HepG2 (cell line): ENCODE measurements around the gene VTN. TPM values are rescaled to one million over a fixed set of nuclear protein-coding genes. Genes with fewer than 3 reads are reported as not detected.

Experiments used
- DPF2 ChIP-seq: sonication (generic); formaldehyde crosslinking; IDR thresholded peaks from 2 replicates; pipeline ENCODE4 v1.4.0; 2020; ENCODE audit warnings: mild to moderate bottlenecking, low read depth, missing genetic modification reagents, borderline replicate concordance
- ELF3 ChIP-seq: IDR thresholded peaks from 2 replicates; pipeline ENCODE4 v1.6.1; 2016; ENCODE audit warnings: missing genetic modification reagents, missing compliant biosample characterization
- KDM1A ChIP-seq: IDR thresholded peaks from 2 replicates; pipeline ENCODE4 v1.6.1; 2016; ENCODE audit warnings: missing compliant biosample characterization
- MEF2D ChIP-seq: sonication (generic); formaldehyde crosslinking; IDR thresholded peaks from 2 replicates; pipeline ENCODE4 v1.5.1; 2020; ENCODE audit warnings: mild to moderate bottlenecking, missing genetic modification reagents
- POLR2G ChIP-seq: fragments of 200-400 bp; formaldehyde crosslinking; IDR thresholded peaks from 2 replicates; pipeline ENCODE4 v1.6.1; 2018; ENCODE audit warnings: mild to moderate bottlenecking, low read depth, low read length, moderate library complexity
- SETDB1 ChIP-seq: sonication (generic); formaldehyde crosslinking; IDR thresholded peaks from 2 replicates; pipeline ENCODE4 v1.5.1; 2020; ENCODE audit warnings: missing genetic modification reagents, mild to moderate bottlenecking, borderline replicate concordance
- SIX4 ChIP-seq: sonication (generic); formaldehyde crosslinking; IDR thresholded peaks from 2 replicates; pipeline ENCODE4 v1.4.0; 2020; ENCODE audit warnings: missing genetic modification reagents
- SP5 ChIP-seq: IDR thresholded peaks from 2 replicates; pipeline ENCODE4 v1.6.1; 2016; ENCODE audit warnings: low read depth, borderline replicate concordance
- ZBTB42 ChIP-seq: sonication (generic); formaldehyde crosslinking; IDR thresholded peaks from 2 replicates; pipeline ENCODE4 v1.5.0; 2020; ENCODE audit warnings: mild to moderate bottlenecking, missing genetic modification reagents
- ZNF263 ChIP-seq: sonication (generic); formaldehyde crosslinking; IDR thresholded peaks from 2 replicates; pipeline ENCODE4 v1.4.0; 2020; ENCODE audit warnings: missing genetic modification reagents
- ZNF598 ChIP-seq: sonication (generic); formaldehyde crosslinking; IDR thresholded peaks from 2 replicates; pipeline ENCODE4 v1.5.1; 2020; ENCODE audit warnings: mild to moderate bottlenecking, missing genetic modification reagents, borderline replicate concordance
- ZNF773 ChIP-seq: sonication (generic); formaldehyde crosslinking; IDR thresholded peaks from 2 replicates; pipeline ENCODE4 v1.4.0; 2020; ENCODE audit warnings: missing genetic modification reagents, borderline replicate concordance
- ZSCAN31 ChIP-seq: sonication (generic); formaldehyde crosslinking; IDR thresholded peaks from 2 replicates; pipeline ENCODE4 v1.5.0; 2020; ENCODE audit warnings: low read depth, mild to moderate bottlenecking, missing genetic modification reagents
- ZSCAN5A ChIP-seq: sonication (generic); formaldehyde crosslinking; IDR thresholded peaks from 2 replicates; pipeline ENCODE4 v1.8.0; 2022; ENCODE audit warnings: mild to moderate bottlenecking, missing genetic modification reagents, borderline replicate concordance
- polyA plus RNA-seq, 8 experiments: library from polyadenylated mRNA; depleted of rRNA in 3 of 8; stranded (reverse) in 7 of 8; unstranded in 1 of 8; fragments of >200 nt; fragmentation: Illumina TruSeq in 4 of 8; extraction: Trizol in 4 of 8; gene quantifications; 2 replicates each; pipeline versions ENCODE4 v1.2.1 to v1.2.3, GENCODE V29; 2011 to 2016; ENCODE audit warnings: low read depth in 4 of 8, missing spikeins in 1 of 8, mixed read lengths in 1 of 8; ENCODE audit not compliant: insufficient read depth in 1 of 8
- total RNA-seq, 5 experiments: library from RNA; depleted of rRNA; stranded (reverse); fragments of >200 nt; fragmentation: Illumina TruSeq; extraction: Trizol; gene quantifications; 2 replicates each; pipeline ENCODE4 v1.2.3, GENCODE V29; 2016; ENCODE audit warnings: low read depth in 1 of 5
- TF ChIP-seq, protein P1 (sequence below): sonication (generic); formaldehyde crosslinking; IDR thresholded peaks from 2 replicates; pipeline ENCODE4 v1.4.0; 2020; ENCODE audit warnings: missing genetic modification reagents
- TF ChIP-seq, protein P2 (sequence below): sonication (generic); formaldehyde crosslinking; IDR thresholded peaks from 2 replicates; pipeline ENCODE4 v1.8.0; 2023; ENCODE audit warnings: mild to moderate bottlenecking, missing genetic modification reagents
- TF ChIP-seq, protein P3 (sequence below): IDR thresholded peaks from 2 replicates; pipeline ENCODE4 v1.6.1; 2016; ENCODE audit warnings: low read depth, control low read depth
- TF ChIP-seq, protein P4 (sequence below): sonication (generic); formaldehyde crosslinking; IDR thresholded peaks from 2 replicates; pipeline ENCODE4 v1.4.0; 2020; ENCODE audit warnings: missing genetic modification reagents, borderline replicate concordance

Gene VTN
- total and polyA plus RNA-seq, 2 of the 13 experiments (the other 11 are each of a cell fraction or from before 2014, with no cell fraction given) = 108 to 131 TPM

- TF ChIP-seq MEF2D (CRISPR knock-in tag) (peak; percentile 54; the same call in 1 of the 2 replicates), DPF2 (no peak), KDM1A (CRISPR knock-in tag) (no peak), ZSCAN31 (CRISPR knock-in tag) (no peak; the same call in 1 of the 2 replicates), ZNF263 (CRISPR knock-in tag) (peak; percentile 51), POLR2G (0 out of 2 replicates have a peak, but pooled peaks have one; percentile 15), SETDB1 (CRISPR knock-in tag) (no peak), ZBTB42 (CRISPR knock-in tag) (0 out of 2 replicates have a peak, but pooled peaks have one; percentile 20), ZNF598 (CRISPR knock-in tag) (0 out of 2 replicates have a peak, but pooled peaks have one; percentile 44), ZNF773 (CRISPR knock-in tag) (0 out of 2 replicates have a peak, but pooled peaks have one; percentile 42), SP5 (CRISPR knock-in tag) (peak; percentile 58), ELF3 (CRISPR knock-in tag) (0 out of 2 replicates have a peak, but pooled peaks have one; percentile 32), SIX4 (CRISPR knock-in tag) (0 out of 2 replicates have a peak, but pooled peaks have one; percentile 25), ZSCAN5A (CRISPR knock-in tag) (no peak)
- TF ChIP-seq, protein P1, sequence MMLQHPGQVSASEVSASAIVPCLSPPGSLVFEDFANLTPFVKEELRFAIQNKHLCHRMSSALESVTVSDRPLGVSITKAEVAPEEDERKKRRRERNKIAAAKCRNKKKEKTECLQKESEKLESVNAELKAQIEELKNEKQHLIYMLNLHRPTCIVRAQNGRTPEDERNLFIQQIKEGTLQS (CRISPR knock-in tag) = no peak
- TF ChIP-seq, protein P2, sequence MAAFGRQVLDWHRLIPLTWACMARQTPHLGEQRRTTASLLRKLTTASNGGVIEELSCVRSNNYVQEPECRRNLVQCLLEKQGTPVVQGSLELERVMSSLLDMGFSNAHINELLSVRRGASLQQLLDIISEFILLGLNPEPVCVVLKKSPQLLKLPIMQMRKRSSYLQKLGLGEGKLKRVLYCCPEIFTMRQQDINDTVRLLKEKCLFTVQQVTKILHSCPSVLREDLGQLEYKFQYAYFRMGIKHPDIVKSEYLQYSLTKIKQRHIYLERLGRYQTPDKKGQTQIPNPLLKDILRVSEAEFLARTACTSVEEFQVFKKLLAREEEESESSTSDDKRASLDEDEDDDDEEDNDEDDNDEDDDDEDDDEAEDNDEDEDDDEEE (CRISPR knock-in tag) = 0 out of 2 replicates have a peak, but pooled peaks have one; percentile 46
- TF ChIP-seq, protein P3, sequence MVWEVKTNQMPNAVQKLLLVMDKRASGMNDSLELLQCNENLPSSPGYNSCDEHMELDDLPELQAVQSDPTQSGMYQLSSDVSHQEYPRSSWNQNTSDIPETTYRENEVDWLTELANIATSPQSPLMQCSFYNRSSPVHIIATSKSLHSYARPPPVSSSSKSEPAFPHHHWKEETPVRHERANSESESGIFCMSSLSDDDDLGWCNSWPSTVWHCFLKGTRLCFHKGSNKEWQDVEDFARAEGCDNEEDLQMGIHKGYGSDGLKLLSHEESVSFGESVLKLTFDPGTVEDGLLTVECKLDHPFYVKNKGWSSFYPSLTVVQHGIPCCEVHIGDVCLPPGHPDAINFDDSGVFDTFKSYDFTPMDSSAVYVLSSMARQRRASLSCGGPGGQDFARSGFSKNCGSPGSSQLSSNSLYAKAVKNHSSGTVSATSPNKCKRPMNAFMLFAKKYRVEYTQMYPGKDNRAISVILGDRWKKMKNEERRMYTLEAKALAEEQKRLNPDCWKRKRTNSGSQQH (CRISPR knock-in tag) = 0 out of 2 replicates have a peak, but pooled peaks have one; percentile 47
- TF ChIP-seq, protein P4, sequence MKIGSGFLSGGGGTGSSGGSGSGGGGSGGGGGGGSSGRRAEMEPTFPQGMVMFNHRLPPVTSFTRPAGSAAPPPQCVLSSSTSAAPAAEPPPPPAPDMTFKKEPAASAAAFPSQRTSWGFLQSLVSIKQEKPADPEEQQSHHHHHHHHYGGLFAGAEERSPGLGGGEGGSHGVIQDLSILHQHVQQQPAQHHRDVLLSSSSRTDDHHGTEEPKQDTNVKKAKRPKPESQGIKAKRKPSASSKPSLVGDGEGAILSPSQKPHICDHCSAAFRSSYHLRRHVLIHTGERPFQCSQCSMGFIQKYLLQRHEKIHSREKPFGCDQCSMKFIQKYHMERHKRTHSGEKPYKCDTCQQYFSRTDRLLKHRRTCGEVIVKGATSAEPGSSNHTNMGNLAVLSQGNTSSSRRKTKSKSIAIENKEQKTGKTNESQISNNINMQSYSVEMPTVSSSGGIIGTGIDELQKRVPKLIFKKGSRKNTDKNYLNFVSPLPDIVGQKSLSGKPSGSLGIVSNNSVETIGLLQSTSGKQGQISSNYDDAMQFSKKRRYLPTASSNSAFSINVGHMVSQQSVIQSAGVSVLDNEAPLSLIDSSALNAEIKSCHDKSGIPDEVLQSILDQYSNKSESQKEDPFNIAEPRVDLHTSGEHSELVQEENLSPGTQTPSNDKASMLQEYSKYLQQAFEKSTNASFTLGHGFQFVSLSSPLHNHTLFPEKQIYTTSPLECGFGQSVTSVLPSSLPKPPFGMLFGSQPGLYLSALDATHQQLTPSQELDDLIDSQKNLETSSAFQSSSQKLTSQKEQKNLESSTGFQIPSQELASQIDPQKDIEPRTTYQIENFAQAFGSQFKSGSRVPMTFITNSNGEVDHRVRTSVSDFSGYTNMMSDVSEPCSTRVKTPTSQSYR (CRISPR knock-in tag) = no peak
These were observed 34.9 kb upstream of the VTN start (continued) for GRCh38 chr17:28404812-28405570.
